HCT116 (cell line): ENCODE measurements around the gene RPL27.

Source experiments
- CEBPB ChIP-seq: IDR thresholded peaks from 2 replicates; pipeline ENCODE4 v1.6.1; 2012; ENCODE audit warnings: low read depth
- EGR1 ChIP-seq: IDR thresholded peaks from 2 replicates; pipeline ENCODE4 v1.6.1; 2012; ENCODE audit warnings: low read depth
- EZH2 ChIP-seq: fragments of 200-600 bp; sonication (generic); IDR thresholded peaks from 2 replicates; pipeline ENCODE4 v1.6.1; 2017; ENCODE audit warnings: antibody characterized with exemption, mixed run types
- EZH2phosphoT487 ChIP-seq: fragments of 200-600 bp; IDR thresholded peaks from 2 replicates; pipeline ENCODE4 v1.6.1; 2018; ENCODE audit warnings: antibody characterized with exemption, borderline replicate concordance
- JUND ChIP-seq: IDR thresholded peaks from 2 replicates; pipeline ENCODE4 v1.6.1; 2012
- POLR2A ChIP-seq: IDR thresholded peaks from 2 replicates; pipeline ENCODE4 v1.7.0; 2011; ENCODE audit warnings: borderline replicate concordance; ENCODE audit not compliant: insufficient read depth, insufficient read length; ENCODE audit errors: extremely low read depth
- POLR2AphosphoS5 ChIP-seq: IDR thresholded peaks from 2 replicates; pipeline ENCODE4 v1.6.1; 2011; ENCODE audit warnings: mild to moderate bottlenecking, low read depth, low read length, moderate library complexity
- SRF ChIP-seq: IDR thresholded peaks from 2 replicates; pipeline ENCODE4 v1.6.1; 2012; ENCODE audit warnings: low read depth
- TF ChIP-seq, protein P1 (sequence below), 3 experiments: fragments of 200-600 bp in 1 of 3; sonication (generic) in 1 of 3; IDR thresholded peaks in 2 of 3; conservative IDR thresholded peaks in 1 of 3; 2 replicates each; pipeline ENCODE4 v1.5.1; 2012 to 2017; ENCODE audit warnings: low read depth in 2 of 3, low read length in 2 of 3, antibody characterized with exemption in 1 of 3, borderline replicate concordance in 1 of 3, control low read depth in 1 of 3, mild to moderate bottlenecking in 1 of 3, mixed read lengths in 1 of 3, mixed run types in 1 of 3, moderate library complexity in 1 of 3; ENCODE audit not compliant: insufficient read depth in 1 of 3
- TF ChIP-seq, protein P2 (sequence below): IDR thresholded peaks from 2 replicates; pipeline ENCODE4 v1.6.1; 2011; ENCODE audit warnings: mild to moderate bottlenecking, low read length, moderate library complexity; ENCODE audit not compliant: insufficient replicate concordance; ENCODE audit errors: extremely low read depth
- TF ChIP-seq, protein P3 (sequence below): IDR thresholded peaks from 2 replicates; pipeline ENCODE4 v1.6.1; 2012; ENCODE audit warnings: low read depth
- TF ChIP-seq, protein P4 (sequence below): IDR thresholded peaks from 2 replicates; pipeline ENCODE4 v1.6.1; 2012
- TF ChIP-seq, protein P5 (sequence below): IDR thresholded peaks from 2 replicates; pipeline ENCODE4 v1.6.1; 2012

DNA sequence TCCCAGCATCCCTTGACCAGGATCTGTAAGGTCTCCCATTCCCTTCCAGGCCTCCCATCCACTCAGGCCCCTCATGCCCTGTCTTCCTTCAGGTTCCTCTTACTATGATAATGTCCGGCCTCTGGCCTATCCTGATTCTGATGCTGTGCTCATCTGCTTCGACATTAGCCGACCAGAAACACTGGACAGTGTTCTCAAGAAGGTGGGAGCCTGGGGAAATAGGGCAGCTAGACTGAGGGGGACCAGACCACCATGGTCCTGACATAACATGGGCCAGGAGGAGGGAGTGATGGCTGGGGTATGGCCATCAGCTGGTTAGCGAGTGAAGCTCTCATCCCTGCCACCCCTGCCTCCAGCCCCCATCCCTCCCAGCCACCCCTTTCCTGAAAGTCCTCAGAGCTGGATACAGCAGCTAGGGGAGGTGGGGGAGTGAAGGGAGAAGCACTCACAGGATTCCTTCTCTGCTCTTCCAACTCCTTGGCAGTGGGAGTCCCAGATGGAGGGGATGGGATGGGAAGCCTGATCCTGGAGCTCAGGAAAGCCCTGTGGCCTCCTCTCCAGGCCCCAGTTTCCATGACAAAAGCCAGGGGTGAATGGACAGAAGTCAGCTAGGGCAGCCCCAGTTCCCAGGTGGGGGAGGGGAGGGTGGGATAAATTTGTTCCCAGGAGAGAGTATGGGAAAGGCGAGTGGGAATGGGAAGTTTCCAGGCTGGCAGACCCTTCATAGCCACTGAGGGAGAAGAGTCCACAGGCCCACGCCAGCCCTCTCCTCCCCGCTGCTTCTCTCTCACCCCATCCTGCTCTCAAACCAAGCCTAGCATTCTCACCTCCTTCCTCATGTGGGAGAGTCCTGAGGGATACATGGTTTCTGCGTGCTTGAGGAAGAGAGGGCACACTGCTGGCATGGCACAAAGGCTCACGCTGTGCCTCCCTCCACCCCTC, 29.1 kb downstream of the RPL27 start:
- TF ChIP-seq, protein P1, sequence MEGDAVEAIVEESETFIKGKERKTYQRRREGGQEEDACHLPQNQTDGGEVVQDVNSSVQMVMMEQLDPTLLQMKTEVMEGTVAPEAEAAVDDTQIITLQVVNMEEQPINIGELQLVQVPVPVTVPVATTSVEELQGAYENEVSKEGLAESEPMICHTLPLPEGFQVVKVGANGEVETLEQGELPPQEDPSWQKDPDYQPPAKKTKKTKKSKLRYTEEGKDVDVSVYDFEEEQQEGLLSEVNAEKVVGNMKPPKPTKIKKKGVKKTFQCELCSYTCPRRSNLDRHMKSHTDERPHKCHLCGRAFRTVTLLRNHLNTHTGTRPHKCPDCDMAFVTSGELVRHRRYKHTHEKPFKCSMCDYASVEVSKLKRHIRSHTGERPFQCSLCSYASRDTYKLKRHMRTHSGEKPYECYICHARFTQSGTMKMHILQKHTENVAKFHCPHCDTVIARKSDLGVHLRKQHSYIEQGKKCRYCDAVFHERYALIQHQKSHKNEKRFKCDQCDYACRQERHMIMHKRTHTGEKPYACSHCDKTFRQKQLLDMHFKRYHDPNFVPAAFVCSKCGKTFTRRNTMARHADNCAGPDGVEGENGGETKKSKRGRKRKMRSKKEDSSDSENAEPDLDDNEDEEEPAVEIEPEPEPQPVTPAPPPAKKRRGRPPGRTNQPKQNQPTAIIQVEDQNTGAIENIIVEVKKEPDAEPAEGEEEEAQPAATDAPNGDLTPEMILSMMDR (IDR thresholded peaks at IDR 0.05 in 2 of 3, conservative IDR thresholded peaks at IDR 0.05 in 1 of 3; ENCODE audit: borderline replicate concordance in 1 of 3, insufficient read depth in 1 of 3, low read depth in 2 of 3, low read length in 2 of 3) = no peak
- TF ChIP-seq, protein P2, sequence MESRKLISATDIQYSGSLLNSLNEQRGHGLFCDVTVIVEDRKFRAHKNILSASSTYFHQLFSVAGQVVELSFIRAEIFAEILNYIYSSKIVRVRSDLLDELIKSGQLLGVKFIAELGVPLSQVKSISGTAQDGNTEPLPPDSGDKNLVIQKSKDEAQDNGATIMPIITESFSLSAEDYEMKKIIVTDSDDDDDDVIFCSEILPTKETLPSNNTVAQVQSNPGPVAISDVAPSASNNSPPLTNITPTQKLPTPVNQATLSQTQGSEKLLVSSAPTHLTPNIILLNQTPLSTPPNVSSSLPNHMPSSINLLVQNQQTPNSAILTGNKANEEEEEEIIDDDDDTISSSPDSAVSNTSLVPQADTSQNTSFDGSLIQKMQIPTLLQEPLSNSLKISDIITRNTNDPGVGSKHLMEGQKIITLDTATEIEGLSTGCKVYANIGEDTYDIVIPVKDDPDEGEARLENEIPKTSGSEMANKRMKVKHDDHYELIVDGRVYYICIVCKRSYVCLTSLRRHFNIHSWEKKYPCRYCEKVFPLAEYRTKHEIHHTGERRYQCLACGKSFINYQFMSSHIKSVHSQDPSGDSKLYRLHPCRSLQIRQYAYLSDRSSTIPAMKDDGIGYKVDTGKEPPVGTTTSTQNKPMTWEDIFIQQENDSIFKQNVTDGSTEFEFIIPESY = no peak
- no peak for TF ChIP-seq CEBPB
- no peak for TF ChIP-seq POLR2A
- TF ChIP-seq, protein P3, sequence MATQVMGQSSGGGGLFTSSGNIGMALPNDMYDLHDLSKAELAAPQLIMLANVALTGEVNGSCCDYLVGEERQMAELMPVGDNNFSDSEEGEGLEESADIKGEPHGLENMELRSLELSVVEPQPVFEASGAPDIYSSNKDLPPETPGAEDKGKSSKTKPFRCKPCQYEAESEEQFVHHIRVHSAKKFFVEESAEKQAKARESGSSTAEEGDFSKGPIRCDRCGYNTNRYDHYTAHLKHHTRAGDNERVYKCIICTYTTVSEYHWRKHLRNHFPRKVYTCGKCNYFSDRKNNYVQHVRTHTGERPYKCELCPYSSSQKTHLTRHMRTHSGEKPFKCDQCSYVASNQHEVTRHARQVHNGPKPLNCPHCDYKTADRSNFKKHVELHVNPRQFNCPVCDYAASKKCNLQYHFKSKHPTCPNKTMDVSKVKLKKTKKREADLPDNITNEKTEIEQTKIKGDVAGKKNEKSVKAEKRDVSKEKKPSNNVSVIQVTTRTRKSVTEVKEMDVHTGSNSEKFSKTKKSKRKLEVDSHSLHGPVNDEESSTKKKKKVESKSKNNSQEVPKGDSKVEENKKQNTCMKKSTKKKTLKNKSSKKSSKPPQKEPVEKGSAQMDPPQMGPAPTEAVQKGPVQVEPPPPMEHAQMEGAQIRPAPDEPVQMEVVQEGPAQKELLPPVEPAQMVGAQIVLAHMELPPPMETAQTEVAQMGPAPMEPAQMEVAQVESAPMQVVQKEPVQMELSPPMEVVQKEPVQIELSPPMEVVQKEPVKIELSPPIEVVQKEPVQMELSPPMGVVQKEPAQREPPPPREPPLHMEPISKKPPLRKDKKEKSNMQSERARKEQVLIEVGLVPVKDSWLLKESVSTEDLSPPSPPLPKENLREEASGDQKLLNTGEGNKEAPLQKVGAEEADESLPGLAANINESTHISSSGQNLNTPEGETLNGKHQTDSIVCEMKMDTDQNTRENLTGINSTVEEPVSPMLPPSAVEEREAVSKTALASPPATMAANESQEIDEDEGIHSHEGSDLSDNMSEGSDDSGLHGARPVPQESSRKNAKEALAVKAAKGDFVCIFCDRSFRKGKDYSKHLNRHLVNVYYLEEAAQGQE = no peak
- no peak for TF ChIP-seq EGR1
- TF ChIP-seq SRF = no peak
- TF ChIP-seq, protein P4, sequence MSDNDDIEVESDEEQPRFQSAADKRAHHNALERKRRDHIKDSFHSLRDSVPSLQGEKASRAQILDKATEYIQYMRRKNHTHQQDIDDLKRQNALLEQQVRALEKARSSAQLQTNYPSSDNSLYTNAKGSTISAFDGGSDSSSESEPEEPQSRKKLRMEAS = no peak
- TF ChIP-seq POLR2AphosphoS5 = no peak
- TF ChIP-seq EZH2 = no peak
- TF ChIP-seq JUND = no peak
- TF ChIP-seq, protein P5, sequence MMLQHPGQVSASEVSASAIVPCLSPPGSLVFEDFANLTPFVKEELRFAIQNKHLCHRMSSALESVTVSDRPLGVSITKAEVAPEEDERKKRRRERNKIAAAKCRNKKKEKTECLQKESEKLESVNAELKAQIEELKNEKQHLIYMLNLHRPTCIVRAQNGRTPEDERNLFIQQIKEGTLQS = no peak
- no peak for TF ChIP-seq EZH2phosphoT487
